Esophagus muscularis mucosa (tissue), 4 donors: ENCODE results near the gene PLIN3. TPM values are rescaled to one million over a fixed set of nuclear protein-coding genes. Genes with fewer than 3 reads are reported as not detected.
"Not testable (repeated sequence)": the region's sequence is repeated elsewhere in the genome, so short reads cannot be mapped to it uniquely, and the experiment has no call there.

ENCODE experiments used
- DNase-seq: peaks from one replicate; pipeline ENCODE4 v3.0.0-alpha.2; 2017; ENCODE audit errors: extremely low spot score
- H3K27ac ChIP-seq, 4 donors: fragments of 200-600 bp; sonication (generic); replicated peaks in 1 of 4; 1 replicate in 3 of 4; 2 replicates in 1 of 4; pipeline ENCODE4 v1.5.1; 2016 to 2019; ENCODE audit warnings: mild to moderate bottlenecking in 1 of 4
- H3K27me3 ChIP-seq, 4 donors: fragments of 200-600 bp; sonication (generic); one replicate each; pipeline versions ENCODE4 v1.5.1 to v1.6.0; 2016 to 2019
- H3K36me3 ChIP-seq, 4 donors: fragments of 200-600 bp; sonication (generic); one replicate each; pipeline ENCODE4 v1.5.1; 2016 to 2019
- H3K4me1 ChIP-seq, 4 donors: fragments of 200-600 bp; sonication (generic); one replicate each; pipeline ENCODE4 v1.5.1; 2016 to 2019
- H3K4me3 ChIP-seq, 4 donors: fragments of 200-600 bp; sonication (generic); 1 replicate in 2 of 4; 2 replicates in 2 of 4; pipeline ENCODE4 v1.5.1; 2016 to 2019; ENCODE audit warnings: mild to moderate bottlenecking in 4 of 4, moderate library complexity in 1 of 4
- H3K9me3 ChIP-seq, 4 donors: fragments of 200-600 bp; sonication (generic); 1 replicate in 3 of 4; 2 replicates in 1 of 4; pipeline ENCODE4 v1.5.1; 2016 to 2019
- CTCF ChIP-seq, 3 experiments: fragments of 200-600 bp in 2 of 3; fragments of 450-650 bp in 1 of 3; sonication (generic) in 2 of 3; IDR thresholded peaks; one replicate each; pipeline ENCODE4 v1.5.1; 2017 to 2019; ENCODE audit warnings: antibody characterized with exemption in 3 of 3, mild to moderate bottlenecking in 2 of 3, moderate library complexity in 1 of 3
- EP300 ChIP-seq: sonication (generic); formaldehyde crosslinking; IDR thresholded peaks from one replicate; pipeline ENCODE4 v1.6.1; 2017; ENCODE audit warnings: antibody characterized with exemption
- POLR2A ChIP-seq: fragments of 450-650 bp; IDR thresholded peaks from one replicate; pipeline ENCODE4 v1.6.1; 2017; ENCODE audit warnings: antibody characterized with exemption, moderate library complexity, mild to moderate bottlenecking, low read depth
- POLR2AphosphoS5 ChIP-seq, 2 donors: sonication (generic); formaldehyde crosslinking; IDR thresholded peaks; one replicate each; pipeline ENCODE4 v1.6.1; 2017; ENCODE audit warnings: antibody characterized with exemption in 2 of 2
- WGBS: methylation state at CpG from one replicate; pipeline ENCODE4 v1.1.5; 2018; 5-methylcytosine and 5-hydroxymethylcytosine counted together
- intact Hi-C: fragments of 100-400 bp; cut with DNase I; formaldehyde crosslinking; loops from one replicate; pipeline ENCODE4 v1.15.1; 2023
- total RNA-seq, 4 donors: library from RNA; depleted of rRNA; stranded (reverse); fragments of >200 nt; gene quantifications; one replicate each; pipeline versions ENCODE4 v1.1.0 to v1.2.1, GENCODE V29; 2016

Gene PLIN3
- total RNA-seq, 4 donors from 2014 or later, result 15.4 to 69.0 (median 51.1) TPM

- Histone ChIP-seq H3K9me3 (no peaks in the 10 kb centered on the region), H3K36me3 (no peaks in the 10 kb centered on the region), H3K27me3 (peaks cover 0 to 2% (median 0%) of the 10 kb centered on the region in 4 donors), H3K4me3 (no peak overlapping the region), H3K27ac (no peak overlapping the region), H3K4me1 (no peaks in the 10 kb centered on the region)
- 71% methylated on average over 3 of the region's 3 CpGs for WGBS
- DNase-seq, result no peak
- TF ChIP-seq POLR2A (no peak), EP300 (no peak), POLR2AphosphoS5 (IDR thresholded peaks at IDR 0.05) (no peak), CTCF (IDR thresholded peaks at IDR 0.05) (no peak)
- intact Hi-C loops, result no loop called here
These were observed 28.9 kb upstream of the PLIN3 start for GRCh38 chr19:4896372-4896771.

- H3K4me3 ChIP-seq, H3K9me3 ChIP-seq, intact Hi-C loops, DNase-seq, H3K36me3 ChIP-seq, H3K4me1 ChIP-seq, H3K27ac ChIP-seq: not testable (repeated sequence)
- peaks cover 0 to 12% (median 0%) of the 10 kb centered on the region in 4 donors for H3K27me3 ChIP-seq
- 94% methylated on average over 11 of the region's 11 CpGs for WGBS
These were observed 25.5 kb upstream of the PLIN3 start for GRCh38 chr19:4892962-4893361.

GRCh38 chr19:4891066-4891465 lies 23.6 kb upstream of the PLIN3 start:
- H3K27ac ChIP-seq, result no peak overlapping the region
- intact Hi-C loops, result no loop called here
- H3K36me3 ChIP-seq, result no peaks in the 10 kb centered on the region
- H3K9me3 ChIP-seq, result no peaks in the 10 kb centered on the region
- no peaks in the 10 kb centered on the region for H3K4me1 ChIP-seq
- no peak overlapping the region for H3K4me3 ChIP-seq
- TF ChIP-seq POLR2AphosphoS5 (IDR thresholded peaks at IDR 0.05) (no peak), CTCF (IDR thresholded peaks at IDR 0.05) (no peak), EP300 (no peak), POLR2A (no peak)
- WGBS, result 89% methylated on average over 21 of the region's 22 CpGs
- DNase-seq, result no peak
- peaks cover 0 to 12% (median 0%) of the 10 kb centered on the region in 4 donors for H3K27me3 ChIP-seq

DNA sequence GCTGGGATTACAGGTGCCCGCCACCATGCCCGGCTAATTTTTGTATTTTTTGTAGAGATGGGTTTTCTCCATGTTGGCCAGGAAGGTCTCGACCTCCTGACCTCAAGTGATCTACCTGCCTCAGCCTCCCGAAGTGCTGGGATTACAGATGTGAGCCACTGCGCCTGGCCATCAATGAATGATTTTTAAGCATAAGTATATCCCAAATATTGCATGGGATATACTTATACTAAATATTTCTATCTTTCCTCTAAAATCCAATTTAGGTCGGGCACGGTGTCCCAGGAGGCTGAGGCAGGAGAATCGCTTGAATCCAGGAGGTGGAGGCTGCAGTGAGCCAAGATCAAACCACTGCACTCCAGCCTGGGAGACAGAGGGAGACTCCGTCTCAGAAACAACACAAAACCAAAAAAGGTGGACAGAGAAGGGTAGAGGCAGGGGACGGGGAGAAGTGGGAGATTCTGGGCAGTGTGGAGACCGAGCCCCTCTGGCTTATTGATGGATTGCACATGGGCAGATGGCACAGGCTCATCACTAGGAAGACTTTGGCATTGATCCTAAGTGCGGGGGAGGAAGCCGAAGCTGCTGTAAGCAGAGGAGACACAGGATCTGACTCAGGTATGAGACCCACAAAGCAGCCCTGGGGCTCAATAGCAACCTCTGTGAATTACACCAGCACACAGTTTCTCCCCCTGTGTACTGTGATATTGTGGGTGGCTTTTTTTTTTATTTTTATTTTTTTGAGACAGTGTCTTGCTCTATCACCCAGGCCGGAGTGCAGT lies 21.8 kb upstream of the PLIN3 start:
- no peak for TF ChIP-seq POLR2A
- TF ChIP-seq POLR2AphosphoS5 (IDR thresholded peaks at IDR 0.05), result no peak
- no peak for TF ChIP-seq CTCF (IDR thresholded peaks at IDR 0.05)
- no peak for TF ChIP-seq EP300
- 83% methylated on average over 14 of the region's 14 CpGs for WGBS

GRCh38 chr19:4887803-4888202 lies 20.3 kb upstream of the PLIN3 start:
- intact Hi-C loops, DNase-seq, H3K4me1 ChIP-seq, H3K4me3 ChIP-seq, H3K36me3 ChIP-seq, H3K9me3 ChIP-seq, H3K27ac ChIP-seq: not testable (repeated sequence)
- WGBS, result no CpG with 5 or more reads among the region's 6 CpGs
- peaks cover 0 to 12% (median 0%) of the 10 kb centered on the region in 4 donors for H3K27me3 ChIP-seq

More for the DNA sequence above, 21.8 kb upstream of the PLIN3 start:
- Histone ChIP-seq H3K36me3 (no peaks in the 10 kb centered on the region), H3K27me3 (peaks cover 0 to 12% (median 0%) of the 10 kb centered on the region in 4 donors), H3K9me3 (no peaks in the 10 kb centered on the region), H3K27ac (no peak overlapping the region), H3K4me3 (no peak overlapping the region), H3K4me1 (no peaks in the 10 kb centered on the region)
- intact Hi-C loops, result no loop called here
- no peak for DNase-seq

DNA sequence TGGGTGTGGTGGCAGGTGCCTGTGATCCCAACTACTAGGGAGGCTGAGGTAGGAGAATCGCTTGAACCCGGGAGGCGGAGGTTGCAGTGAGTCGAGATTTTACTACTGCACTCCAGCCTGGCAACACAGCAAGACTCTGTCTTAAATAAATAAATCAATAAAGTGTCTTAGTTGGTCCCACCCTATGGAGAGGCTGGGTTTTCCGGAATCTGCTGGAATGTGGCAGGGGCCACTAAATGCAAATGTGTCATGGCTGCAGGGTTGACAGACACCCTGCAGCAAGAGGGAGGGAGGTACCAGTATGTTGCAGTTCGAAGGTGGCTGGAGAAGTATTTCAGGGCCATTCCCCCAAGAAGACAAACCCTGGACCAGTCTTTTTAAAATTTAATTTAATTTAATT lies 17.5 kb upstream of the PLIN3 start:
- H3K27ac ChIP-seq, H3K4me3 ChIP-seq, H3K27me3 ChIP-seq, H3K36me3 ChIP-seq, H3K4me1 ChIP-seq, H3K9me3 ChIP-seq, intact Hi-C loops, DNase-seq: not testable (repeated sequence)
- 85% methylated on average over 6 of the region's 6 CpGs for WGBS

DNA sequence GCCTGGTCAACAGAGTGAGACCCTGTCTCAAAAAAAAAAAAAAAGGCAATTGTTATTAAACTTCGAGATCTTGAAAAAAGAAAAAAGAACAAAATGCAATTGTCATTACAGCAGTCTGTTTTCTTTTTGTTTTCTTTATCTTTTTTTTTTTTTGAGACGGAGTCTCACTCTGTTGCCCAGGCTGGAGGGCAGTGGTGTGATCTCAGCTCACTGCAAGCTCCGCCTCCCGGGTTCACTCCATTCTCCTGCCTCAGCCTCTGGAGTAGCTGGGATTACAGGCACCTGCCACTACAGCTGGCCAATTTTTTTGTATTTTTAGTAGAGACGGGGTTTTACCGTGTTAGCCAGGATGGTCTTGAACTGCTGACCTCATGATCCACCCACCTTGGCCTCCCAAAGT lies 15.4 kb upstream of the PLIN3 start:
- H3K27ac ChIP-seq, H3K9me3 ChIP-seq, H3K36me3 ChIP-seq, H3K4me3 ChIP-seq, H3K27me3 ChIP-seq, DNase-seq, intact Hi-C loops: not testable (repeated sequence)
- peaks cover 0 to 15% (median 12%) of the 10 kb centered on the region in 4 donors for H3K4me1 ChIP-seq
- 81% methylated on average over 6 of the region's 6 CpGs for WGBS
